ENCODE results near the gene OR10A6. TPM values are rescaled to one million over a fixed set of nuclear protein-coding genes. Genes with fewer than 3 reads are reported as not detected.

Gene OR10A6
- total and polyA plus RNA-seq, 8 donors = 0.03 to 0.08 (median 0.07) TPM; not detected in 2

- no peak for ATAC-seq
- Histone ChIP-seq H3K4me1 (no peaks in the 10 kb centered on the region), H3K27me3 (peaks cover 0 to 7% of the 10 kb centered on the region in 2 donors), H3K9me3 (no peaks in the 10 kb centered on the region), H3K4me3 (no peak overlapping the region), H3K27ac (no peak overlapping the region), H3K36me3 (no peaks in the 10 kb centered on the region)
- no peak for TF ChIP-seq CTCF (IDR thresholded peaks at IDR 0.05)
- intact Hi-C loops (cut with DNase I) = no loop called here
- no peak for DNase-seq
Measured at GRCh38 chr11:7964873-7965272, 33.8 kb upstream of the OR10A6 start.

DNA sequence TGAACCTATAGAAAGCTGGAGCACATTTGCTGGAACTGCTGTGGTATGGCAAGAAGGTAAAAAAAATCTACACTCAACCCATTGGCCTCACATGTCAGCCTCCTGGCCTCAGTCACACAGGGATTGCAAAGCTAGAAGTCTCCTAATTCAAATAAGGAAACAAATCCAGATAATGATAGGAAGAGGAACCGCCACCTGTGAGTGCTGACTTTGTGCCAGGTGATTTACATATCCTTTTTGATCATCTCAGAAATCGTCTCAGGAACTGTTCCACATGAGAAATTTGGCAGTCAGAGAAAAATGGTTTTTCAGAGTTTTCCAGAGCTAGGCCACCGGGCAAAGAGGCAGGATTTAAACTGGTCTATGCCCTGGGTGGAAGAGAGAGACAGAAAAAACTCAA, 33.2 kb upstream of the OR10A6 start:
- Histone ChIP-seq H3K4me3 (no peak overlapping the region), H3K9me3 (no peaks in the 10 kb centered on the region), H3K27ac (no peak overlapping the region), H3K36me3 (no peaks in the 10 kb centered on the region), H3K4me1 (no peaks in the 10 kb centered on the region), H3K27me3 (peaks cover 0 to 7% of the 10 kb centered on the region in 2 donors)
- DNase-seq = no peak
- intact Hi-C loops (cut with DNase I) = no loop called here
- ATAC-seq = no peak
- TF ChIP-seq CTCF (IDR thresholded peaks at IDR 0.05) = no peak

GRCh38 chr11:7955191-7955590, 24.1 kb upstream of the OR10A6 start:
- Histone ChIP-seq H3K9me3 (no peaks in the 10 kb centered on the region), H3K36me3 (no peaks in the 10 kb centered on the region), H3K4me3 (no peak overlapping the region), H3K4me1 (no peaks in the 10 kb centered on the region), H3K27ac (no peak overlapping the region), H3K27me3 (peaks cover 0 to under 1% of the 10 kb centered on the region in 2 donors)
- TF ChIP-seq CTCF (IDR thresholded peaks at IDR 0.05) = no peak
- no peak for DNase-seq
- ATAC-seq = no peak
- intact Hi-C loops (cut with DNase I) = no loop called here

GRCh38 chr11:7949934-7950333, 18.9 kb upstream of the OR10A6 start:
- intact Hi-C loops (cut with DNase I) = no loop called here
- DNase-seq (no peak), ATAC-seq (no peak)
- Histone ChIP-seq H3K36me3 (no peaks in the 10 kb centered on the region), H3K27me3 (no peaks in the 10 kb centered on the region), H3K4me3 (no peak overlapping the region), H3K4me1 (no peaks in the 10 kb centered on the region), H3K27ac (no peak overlapping the region), H3K9me3 (peaks cover 0 to 2% of the 10 kb centered on the region in 2 donors)
- TF ChIP-seq CTCF (IDR thresholded peaks at IDR 0.05) = no peak

- H3K4me1 ChIP-seq = no peaks in the 10 kb centered on the region
- H3K27me3 ChIP-seq = no peaks in the 10 kb centered on the region
- no peak overlapping the region for H3K27ac ChIP-seq
- intact Hi-C loops (cut with DNase I) = no loop called here
- ATAC-seq (no peak), DNase-seq (no peak)
- TF ChIP-seq CTCF (IDR thresholded peaks at IDR 0.05) = no peak
- H3K4me3 ChIP-seq = no peak overlapping the region
- H3K9me3 ChIP-seq = peaks cover 0 to 22% of the 10 kb centered on the region in 2 donors
- no peaks in the 10 kb centered on the region for H3K36me3 ChIP-seq
Measured at GRCh38 chr11:7944123-7944522, 13.1 kb upstream of the OR10A6 start.
